ENCODE measurements around the gene CLEC10A. TPM values are rescaled to one million over a fixed set of nuclear protein-coding genes. Genes with fewer than 3 reads are reported as not detected.

The CLEC10A gene
- total RNA-seq, 6 donors from 2014 or later = 0.76 to 16.8 (median 5.1) TPM

GRCh38 chr17:7025245-7025644 lies 54.8 kb downstream of the CLEC10A start:
- 94 to 95% methylated on average over 1 of the region's 1 CpG for WGBS, 2 donors
- ATAC-seq (ENCODE audit: low FRiP score in 2 of 2) (no peak), DNase-seq (no peak)
- TF ChIP-seq CTCF (IDR thresholded peaks at IDR 0.05) (no peak), EP300 (IDR thresholded peaks at IDR 0.05) (no peak), POLR2AphosphoS5 (IDR thresholded peaks at IDR 0.05) (no peak), POLR2A (IDR thresholded peaks at IDR 0.05) (no peak)
- Histone ChIP-seq H3K9me3 (no peaks in the 10 kb centered on the region), H3K4me1 (peaks cover 47 to 75% (median 52%) of the 10 kb centered on the region in 4 donors), H3K36me3 (peaks cover 0 to 26% (median 0%) of the 10 kb centered on the region in 4 donors), H3K27ac (peak overlapping the region in 2 of 4 donors; percentile 41 to 48), H3K4me3 (peak overlapping the region in 1 of 4 donors; percentile 54), H3K27me3 (peaks cover 0 to 5% (median 0%) of the 10 kb centered on the region in 4 donors)

Small RNA genes within 50 kb of the gene (small RNA-seq; reads per million reads assigned to genes)
- gene AC120057.1 = 0 reads per million in 4 donors

Other genes starting within 250 kb of the CLEC10A start
- gene TEKT1, start 248.5 kb downstream of the CLEC10A start, total RNA-seq = 10 to 100 TPM in 1 of 6 donors, 1 to 10 TPM in 4, under 1 TPM in 1; 0.54 to 25.6 (median 4.6) TPM
- gene ALOX12, start 84.2 kb downstream of the CLEC10A start, total RNA-seq = 1 to 10 TPM in 2 of 6 donors, under 1 TPM in 4; 0.26 to 3.1 (median 0.46) TPM
- 100 to 1,000 TPM in 5 of 6 donors, 10 to 100 TPM in 1; 85.9 to 304 (median 175) TPM for gene RNASEK, start 67.6 kb downstream of the CLEC10A start, total RNA-seq
- gene BCL6B, start 57.2 kb downstream of the CLEC10A start, total RNA-seq = 10 to 100 TPM in 3 of 6 donors, 1 to 10 TPM in 3; 2.1 to 83.1 (median 9.4) TPM
- 10 to 100 TPM in 4 of 6 donors, 1 to 10 TPM in 2; 2.3 to 26.2 (median 10.7) TPM for gene SLC16A13, start 44.2 kb downstream of the CLEC10A start, total RNA-seq
- 10 to 100 TPM in 2 of 6 donors, 1 to 10 TPM in 4; 2.7 to 35.0 (median 6.1) TPM for gene SLC16A11, start 36.2 kb downstream of the CLEC10A start, total RNA-seq
- 1 to 10 TPM in 5 of 6 donors, under 1 TPM in 1; 0.98 to 3.9 (median 1.8) TPM for gene ASGR2, start 34.6 kb upstream of the CLEC10A start, total RNA-seq
- 10 to 100 TPM in 1 of 6 donors, 1 to 10 TPM in 4, not detected in 1; 1.1 to 11.5 (median 6.8) TPM for gene ASGR1, start 99.1 kb upstream of the CLEC10A start, total RNA-seq
- gene DLG4, start 139.6 kb upstream of the CLEC10A start, total RNA-seq = 10 to 100 TPM; 10.5 to 32.5 (median 19.4) TPM
- gene ACADVL, start 139.7 kb upstream of the CLEC10A start, total RNA-seq = 1,000 to 10,000 TPM in 2 of 6 donors, 100 to 1,000 TPM in 4; 377 to 1,449 (median 553) TPM
- 10 to 100 TPM; 40.4 to 70.2 (median 42.4) TPM for gene DVL2, start 154.3 kb upstream of the CLEC10A start, total RNA-seq
- 10 to 100 TPM; 25.4 to 54.5 (median 31.2) TPM for gene PHF23, start 159.2 kb upstream of the CLEC10A start, total RNA-seq
- 100 to 1,000 TPM; 381 to 631 (median 601) TPM for gene GABARAP, start 162.2 kb upstream of the CLEC10A start, total RNA-seq
- gene CTDNEP1, start 171.5 kb upstream of the CLEC10A start, total RNA-seq = 100 to 1,000 TPM in 2 of 6 donors, 10 to 100 TPM in 4; 62.9 to 139 (median 75.0) TPM
- gene ELP5, start 172.0 kb upstream of the CLEC10A start, total RNA-seq = 10 to 100 TPM in 5 of 6 donors, 1 to 10 TPM in 1; 5.2 to 36.3 (median 21.0) TPM
- 100 to 1,000 TPM in 5 of 6 donors, 10 to 100 TPM in 1; 57.6 to 201 (median 137) TPM for gene CLDN7, start 182.2 kb upstream of the CLEC10A start, total RNA-seq
- gene SLC2A4, start 201.5 kb upstream of the CLEC10A start, total RNA-seq = 1 to 10 TPM; 1.0 to 5.2 (median 1.2) TPM
- gene YBX2, start 214.4 kb upstream of the CLEC10A start, total RNA-seq = 1 to 10 TPM in 3 of 6 donors, under 1 TPM in 2, not detected in 1; 0.14 to 2.2 (median 1.2) TPM
- 100 to 1,000 TPM in 5 of 6 donors, 10 to 100 TPM in 1; 84.9 to 303 (median 207) TPM for gene EIF5A, start 227.4 kb upstream of the CLEC10A start, total RNA-seq
- 100 to 1,000 TPM in 2 of 6 donors, 10 to 100 TPM in 4; 55.2 to 109 (median 95.7) TPM for gene GPS2, start 235.1 kb upstream of the CLEC10A start, total RNA-seq
- 10 to 100 TPM; 14.2 to 77.5 (median 37.5) TPM for gene NEURL4, start 249.1 kb upstream of the CLEC10A start, total RNA-seq